ENCODE measurements around the gene HBS1L.

The HBS1L gene

GRCh38 chr6:134982161-134982560, 72.5 kb downstream of the HBS1L start:
- Mint-ChIP-seq H3K9me3 (no peaks in the 10 kb centered on the region), H3K4me1 (peaks cover 54% of the 10 kb centered on the region), H3K27me3 (no peaks in the 10 kb centered on the region), H3K27ac (no peak overlapping the region), H3K36me3 (ENCODE audit: low read depth) (peaks cover 55% of the 10 kb centered on the region), H3K4me3 (no peak overlapping the region)
- ATAC-seq: no peak
- DNase-seq: no peak

- Mint-ChIP-seq H3K27ac (peak overlapping the region; percentile 65), H3K4me3 (peak overlapping the region; percentile 22), H3K4me1 (peaks cover 54% of the 10 kb centered on the region), H3K27me3 (no peaks in the 10 kb centered on the region), H3K36me3 (ENCODE audit: low read depth) (peaks cover 64% of the 10 kb centered on the region), H3K9me3 (no peaks in the 10 kb centered on the region)
- ATAC-seq: peak; percentile 77
- no peak for DNase-seq
These were observed 73.8 kb downstream of the HBS1L start for GRCh38 chr6:134980846-134981245.

GRCh38 chr6:134979142-134979541, 75.5 kb downstream of the HBS1L start:
- ATAC-seq (peak; percentile 85), DNase-seq (peak; percentile 41)
- H3K36me3 Mint-ChIP-seq (ENCODE audit: low read depth): peaks cover 71% of the 10 kb centered on the region
- peak overlapping the region; percentile 0 for H3K4me3 Mint-ChIP-seq
- peak overlapping the region; percentile 52 for H3K27ac Mint-ChIP-seq
- H3K27me3 Mint-ChIP-seq: no peaks in the 10 kb centered on the region
- H3K4me1 Mint-ChIP-seq: peaks cover 52% of the 10 kb centered on the region
- H3K9me3 Mint-ChIP-seq: no peaks in the 10 kb centered on the region

- DNase-seq: no peak
- Mint-ChIP-seq H3K36me3 (ENCODE audit: low read depth) (peaks cover 60% of the 10 kb centered on the region), H3K27me3 (no peaks in the 10 kb centered on the region), H3K27ac (no peak overlapping the region), H3K9me3 (no peaks in the 10 kb centered on the region), H3K4me1 (peaks cover 10% of the 10 kb centered on the region), H3K4me3 (no peak overlapping the region)
- no peak for ATAC-seq
These were observed 80.3 kb downstream of the HBS1L start for GRCh38 chr6:134974370-134974769.

GRCh38 chr6:134967711-134968110, 86.9 kb downstream of the HBS1L start:
- peaks cover 43% of the 10 kb centered on the region for H3K36me3 Mint-ChIP-seq (ENCODE audit: low read depth)
- DNase-seq: no peak
- no peaks in the 10 kb centered on the region for H3K9me3 Mint-ChIP-seq

GRCh38 chr6:134964451-134965203, 90.0 kb downstream of the HBS1L start:
- Mint-ChIP-seq H3K9me3 (peaks cover 7% of the 10 kb centered on the region), H3K27ac (peak overlapping the region; percentile 14), H3K27me3 (no peaks in the 10 kb centered on the region), H3K4me3 (no peak overlapping the region), H3K36me3 (ENCODE audit: low read depth) (peaks cover 62% of the 10 kb centered on the region), H3K4me1 (peaks cover 5% of the 10 kb centered on the region)
- DNase-seq (no peak), ATAC-seq (no peak)

More at GRCh38 chr6:134967711-134968110, 86.9 kb downstream of the HBS1L start:
- ATAC-seq: no peak
- Mint-ChIP-seq H3K27ac (no peak overlapping the region), H3K4me3 (no peak overlapping the region), H3K27me3 (no peaks in the 10 kb centered on the region), H3K4me1 (no peaks in the 10 kb centered on the region)

GRCh38 chr6:134962421-134962820, 92.2 kb downstream of the HBS1L start:
- H3K4me3 Mint-ChIP-seq: no peak overlapping the region
- H3K36me3 Mint-ChIP-seq (ENCODE audit: low read depth): peaks cover 62% of the 10 kb centered on the region
- no peaks in the 10 kb centered on the region for H3K27me3 Mint-ChIP-seq

GRCh38 chr6:134961366-134961765, 93.3 kb downstream of the HBS1L start:
- Mint-ChIP-seq H3K36me3 (ENCODE audit: low read depth) (peaks cover 59% of the 10 kb centered on the region), H3K9me3 (peaks cover 10% of the 10 kb centered on the region), H3K4me3 (no peak overlapping the region), H3K27ac (no peak overlapping the region), H3K4me1 (peaks cover 17% of the 10 kb centered on the region), H3K27me3 (no peaks in the 10 kb centered on the region)
- DNase-seq (no peak), ATAC-seq (no peak)

More at GRCh38 chr6:134962421-134962820, 92.2 kb downstream of the HBS1L start:
- ATAC-seq (no peak), DNase-seq (no peak)
- Mint-ChIP-seq H3K27ac (no peak overlapping the region), H3K9me3 (peaks cover 10% of the 10 kb centered on the region), H3K4me1 (peaks cover 8% of the 10 kb centered on the region)

GRCh38 chr6:134959603-134960002, 95.0 kb downstream of the HBS1L start:
- H3K4me1 Mint-ChIP-seq: peaks cover 25% of the 10 kb centered on the region
- DNase-seq (no peak), ATAC-seq (no peak)
- no peak overlapping the region for H3K27ac Mint-ChIP-seq
- H3K9me3 Mint-ChIP-seq: peaks cover 10% of the 10 kb centered on the region
- H3K4me3 Mint-ChIP-seq: no peak overlapping the region
- H3K36me3 Mint-ChIP-seq (ENCODE audit: low read depth): peaks cover 49% of the 10 kb centered on the region
- no peaks in the 10 kb centered on the region for H3K27me3 Mint-ChIP-seq

- Mint-ChIP-seq H3K4me1 (peaks cover 25% of the 10 kb centered on the region), H3K36me3 (ENCODE audit: low read depth) (peaks cover 28% of the 10 kb centered on the region), H3K27ac (peak overlapping the region; percentile 50), H3K27me3 (no peaks in the 10 kb centered on the region), H3K4me3 (no peak overlapping the region), H3K9me3 (peaks cover 10% of the 10 kb centered on the region)
- ATAC-seq (peak; percentile 27), DNase-seq (no peak)
These were observed 97.9 kb downstream of the HBS1L start for GRCh38 chr6:134956676-134957075.

GRCh38 chr6:134956032-134956431, 98.6 kb downstream of the HBS1L start:
- Mint-ChIP-seq H3K4me3 (no peak overlapping the region), H3K4me1 (peaks cover 20% of the 10 kb centered on the region), H3K27me3 (no peaks in the 10 kb centered on the region), H3K9me3 (peaks cover 8% of the 10 kb centered on the region), H3K27ac (peak overlapping the region; percentile 50), H3K36me3 (ENCODE audit: low read depth) (peaks cover 21% of the 10 kb centered on the region)
- ATAC-seq: peak; percentile 83
- DNase-seq: no peak

- no peak for DNase-seq
- Mint-ChIP-seq H3K4me3 (no peak overlapping the region), H3K36me3 (ENCODE audit: low read depth) (peaks cover 10% of the 10 kb centered on the region), H3K27me3 (no peaks in the 10 kb centered on the region), H3K4me1 (peaks cover 20% of the 10 kb centered on the region), H3K9me3 (peaks cover 1% of the 10 kb centered on the region), H3K27ac (no peak overlapping the region)
- no peak for ATAC-seq
These were observed 100.2 kb downstream of the HBS1L start for GRCh38 chr6:134954272-134955000.

- Mint-ChIP-seq H3K9me3 (no peaks in the 10 kb centered on the region), H3K4me1 (peaks cover 11% of the 10 kb centered on the region), H3K36me3 (ENCODE audit: low read depth) (no peaks in the 10 kb centered on the region), H3K4me3 (no peak overlapping the region), H3K27me3 (no peaks in the 10 kb centered on the region), H3K27ac (no peak overlapping the region)
- ATAC-seq (no peak), DNase-seq (no peak)
These were observed 102.9 kb downstream of the HBS1L start for GRCh38 chr6:134951494-134952263.

- DNase-seq: no peak
- H3K9me3 Mint-ChIP-seq: no peaks in the 10 kb centered on the region
- no peak for ATAC-seq
- no peak overlapping the region for H3K27ac Mint-ChIP-seq
- H3K4me3 Mint-ChIP-seq: no peak overlapping the region
- H3K4me1 Mint-ChIP-seq: peaks cover 2% of the 10 kb centered on the region
- H3K27me3 Mint-ChIP-seq: no peaks in the 10 kb centered on the region
- no peaks in the 10 kb centered on the region for H3K36me3 Mint-ChIP-seq (ENCODE audit: low read depth)
These were observed 104.1 kb downstream of the HBS1L start for GRCh38 chr6:134950482-134950881.

Data from activated naive CD8-positive, alpha-beta T cell treated with anti-CD3 and anti-CD28 coated beads, Interleukin-2, amount 50 U/mL, for 24 hours (primary cell).